ENCODE data around the gene TMEM167B.

The TMEM167B gene

DNA sequence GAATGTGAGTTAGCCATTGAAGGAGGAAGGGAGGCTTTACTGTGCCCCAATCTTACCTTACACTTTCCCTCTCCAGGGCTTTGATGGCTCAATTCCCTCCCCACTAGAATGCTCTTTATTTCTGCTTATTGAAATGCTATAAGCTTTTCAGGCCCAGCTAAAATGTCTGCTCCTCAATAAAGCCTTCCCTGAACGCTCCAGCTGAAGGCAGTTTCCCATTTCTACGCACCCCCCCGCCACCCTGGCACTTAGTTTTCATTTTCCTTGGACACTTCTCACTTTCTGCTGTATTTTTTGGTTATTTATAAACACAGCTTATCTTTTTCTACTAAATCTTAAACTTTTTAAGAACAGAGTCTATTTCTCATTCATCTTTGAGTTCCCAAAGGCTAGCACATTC is 7.1 kb upstream of the TMEM167B start:
- DNase-seq (ENCODE audit: low read depth) = no peak

DNA sequence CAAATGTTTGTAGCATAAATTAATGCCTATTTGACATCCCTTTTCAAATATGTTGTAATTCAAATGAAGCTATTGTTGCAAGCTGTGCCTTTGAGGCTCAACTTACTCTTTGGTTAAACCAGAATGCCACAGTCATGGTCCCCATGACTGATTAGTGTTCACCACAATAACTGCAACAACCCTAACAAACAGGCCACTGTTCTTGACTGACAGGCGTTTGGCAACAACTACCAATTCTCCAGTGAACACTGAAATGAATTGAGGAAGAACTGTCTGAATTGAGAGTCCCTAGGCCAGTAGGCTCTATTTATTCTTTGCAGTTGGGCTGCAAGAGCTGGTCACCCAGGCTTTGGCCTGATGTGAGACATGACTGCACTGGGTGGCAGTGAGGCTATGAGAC is 6.6 kb upstream of the TMEM167B start:
- DNase-seq (ENCODE audit: low read depth) = no peak

- DNase-seq (ENCODE audit: low read depth) = no peak
These were observed 5.7 kb upstream of the TMEM167B start for GRCh38 chr1:109084563-109085517.

DNA sequence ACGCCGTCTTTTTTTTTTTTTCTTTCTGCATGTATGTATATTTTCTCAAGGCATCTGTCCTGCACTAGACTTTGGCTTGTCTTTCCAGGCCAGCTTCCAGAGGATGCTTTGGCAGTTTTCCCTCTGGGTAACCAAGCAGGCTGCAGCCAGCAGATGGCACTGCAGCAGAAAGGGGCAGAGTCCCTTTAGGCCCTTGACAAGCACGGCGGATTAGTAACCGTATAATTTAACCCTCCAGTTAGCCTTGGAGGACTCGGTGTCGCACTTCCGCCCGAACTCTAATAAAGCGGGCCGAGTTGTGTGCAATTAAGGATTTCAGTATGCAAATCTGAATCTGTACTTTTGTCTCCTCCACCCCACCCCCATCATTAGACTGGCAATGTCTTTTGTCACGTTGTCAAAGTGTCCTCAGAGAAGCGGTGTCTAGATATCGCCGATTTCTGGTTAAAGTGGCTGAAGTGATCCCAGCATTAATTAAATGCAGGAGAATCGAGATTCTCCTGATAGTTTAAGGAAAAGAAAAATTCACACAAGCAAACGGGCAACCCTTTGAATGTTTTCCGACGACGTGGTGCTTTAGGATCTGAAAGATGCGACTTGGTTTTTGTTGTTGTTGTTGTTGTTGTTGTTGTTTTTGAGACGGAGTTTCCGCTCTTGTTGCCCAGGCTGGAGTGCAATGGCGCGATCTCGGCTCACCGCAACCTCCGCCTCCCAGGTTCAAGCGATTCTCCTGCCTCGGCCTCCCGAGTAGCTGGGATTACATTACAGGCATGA is 1.1 kb upstream of the TMEM167B start:
- no peak for DNase-seq (ENCODE audit: low read depth)

DNA sequence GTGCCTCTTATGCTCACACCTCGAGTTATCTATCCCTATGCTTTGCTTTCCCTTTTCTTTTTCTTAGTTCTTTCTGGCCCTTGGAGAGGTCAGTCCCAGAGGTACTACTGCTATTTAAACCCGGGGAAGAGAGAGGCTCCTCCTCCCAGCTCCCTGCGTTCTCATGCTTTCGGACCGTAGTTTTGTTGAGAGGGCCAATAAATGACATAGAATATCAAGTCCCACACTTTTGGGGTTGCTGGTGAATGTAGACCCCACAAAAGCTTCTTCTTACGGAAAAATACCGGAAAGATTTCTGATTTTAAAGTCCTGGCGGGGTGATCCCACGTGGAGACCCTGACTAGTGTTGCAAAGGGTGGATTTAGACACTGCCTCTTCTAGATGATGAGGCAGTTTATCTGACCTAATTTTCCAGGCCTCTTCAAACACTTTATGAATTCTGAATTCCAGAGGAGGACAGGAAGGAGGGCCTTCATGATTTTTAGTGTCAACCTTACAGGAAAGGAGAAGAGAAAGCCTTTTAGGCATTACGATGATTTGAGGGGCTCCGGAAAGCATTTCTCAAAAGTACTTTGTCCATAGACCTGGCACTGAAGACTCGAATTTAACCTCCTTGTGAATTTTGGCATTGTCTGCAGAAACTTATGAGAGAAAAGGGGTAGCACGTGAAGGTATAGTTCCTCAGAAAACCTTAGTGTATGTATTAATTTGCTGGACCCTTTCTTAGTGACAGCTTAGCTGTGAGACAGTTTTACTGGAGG is 694 bp downstream of the TMEM167B start:
- DNase-seq (ENCODE audit: low read depth) = no peak

DNA sequence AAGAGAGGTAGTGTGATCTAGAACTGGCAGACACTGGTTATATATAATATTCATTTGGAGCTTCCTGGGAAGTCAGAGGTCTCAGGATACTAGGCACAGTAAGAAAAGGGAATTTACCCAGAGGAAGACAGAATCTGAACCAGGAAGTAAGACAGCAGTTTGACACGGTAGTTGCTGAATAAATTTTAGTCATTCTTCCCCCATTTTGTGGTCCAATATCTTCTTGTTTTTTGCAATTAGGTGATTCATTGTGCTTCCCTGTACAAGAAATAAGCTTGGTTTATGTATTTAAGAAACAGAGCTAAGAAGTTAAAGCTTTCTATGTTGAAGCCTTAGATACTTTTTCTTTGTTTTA is 1.3 kb downstream of the TMEM167B start:
- DNase-seq (ENCODE audit: low read depth) = no peak

GRCh38 chr1:109094377-109094803 is 3.8 kb downstream of the TMEM167B start:
- DNase-seq (ENCODE audit: low read depth) = no peak

GRCh38 chr1:109094871-109095270 is 4.3 kb downstream of the TMEM167B start:
- DNase-seq (ENCODE audit: low read depth) = no peak

- no peak for DNase-seq (ENCODE audit: low read depth)
These were observed 5.1 kb downstream of the TMEM167B start for GRCh38 chr1:109095631-109096030.

- DNase-seq (ENCODE audit: low read depth) = no peak
These were observed 5.6 kb downstream of the TMEM167B start for GRCh38 chr1:109096120-109096519.

- DNase-seq (ENCODE audit: low read depth) = peak; percentile 95
These were observed 9.6 kb downstream of the TMEM167B start for GRCh38 chr1:109099938-109100773.

DNA sequence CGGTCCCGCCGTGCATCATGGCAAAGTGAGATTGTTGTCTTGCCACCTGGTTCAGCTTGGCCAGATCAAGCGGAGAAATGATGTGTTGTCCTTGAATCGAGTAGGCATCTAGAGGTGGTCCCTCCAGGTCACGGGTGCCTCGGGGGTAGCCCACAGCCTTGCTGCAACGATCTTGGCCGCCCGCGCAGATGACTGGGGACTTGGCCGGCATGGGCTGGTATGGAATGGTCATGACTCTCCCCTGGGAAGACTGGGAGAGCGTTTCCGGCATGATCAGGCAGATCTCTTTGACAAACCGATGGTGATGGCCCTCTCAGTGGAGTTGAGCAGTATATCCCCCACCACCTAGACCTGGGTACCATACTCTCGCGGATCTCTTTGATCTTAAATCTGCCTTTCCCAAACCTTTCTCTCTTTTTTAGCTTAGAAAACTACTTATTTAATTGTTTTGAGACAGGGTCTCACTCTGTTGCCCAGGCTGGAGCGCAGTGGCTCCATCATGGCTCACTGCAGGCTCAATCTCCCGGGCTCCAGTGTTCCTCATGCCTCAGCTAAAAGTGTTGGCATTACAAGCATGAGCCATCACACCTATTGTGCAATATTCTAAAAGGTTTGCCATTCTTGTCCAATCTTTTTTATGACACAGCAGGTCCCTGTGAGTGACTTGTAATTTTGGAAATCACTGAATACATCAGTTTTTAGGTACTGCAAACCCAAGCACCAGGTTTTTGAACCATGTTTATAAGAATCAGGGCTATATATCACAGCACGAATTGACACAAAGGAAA is 14.0 kb downstream of the TMEM167B start:
- no peak for DNase-seq (ENCODE audit: low read depth)

DNA sequence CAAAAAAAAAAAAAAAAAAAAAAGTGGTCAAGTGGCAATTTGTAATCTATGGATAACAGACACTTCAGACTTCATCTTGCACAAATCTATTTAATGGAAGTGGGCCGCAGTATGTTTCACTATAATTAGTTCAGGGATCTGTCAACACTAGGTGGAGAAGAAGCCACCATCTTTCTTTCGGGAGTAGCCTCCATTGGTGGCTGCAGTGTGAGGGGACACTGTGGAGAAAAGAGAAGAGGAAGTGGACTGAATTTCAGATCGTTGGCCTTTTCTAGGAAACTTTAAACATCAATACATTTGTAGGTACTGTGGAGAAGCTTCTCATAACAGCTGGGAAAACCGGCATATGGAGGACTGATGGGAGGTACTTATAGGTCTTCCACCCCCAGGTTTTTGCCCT is 15.3 kb downstream of the TMEM167B start:
- DNase-seq (ENCODE audit: low read depth) = no peak

DNA sequence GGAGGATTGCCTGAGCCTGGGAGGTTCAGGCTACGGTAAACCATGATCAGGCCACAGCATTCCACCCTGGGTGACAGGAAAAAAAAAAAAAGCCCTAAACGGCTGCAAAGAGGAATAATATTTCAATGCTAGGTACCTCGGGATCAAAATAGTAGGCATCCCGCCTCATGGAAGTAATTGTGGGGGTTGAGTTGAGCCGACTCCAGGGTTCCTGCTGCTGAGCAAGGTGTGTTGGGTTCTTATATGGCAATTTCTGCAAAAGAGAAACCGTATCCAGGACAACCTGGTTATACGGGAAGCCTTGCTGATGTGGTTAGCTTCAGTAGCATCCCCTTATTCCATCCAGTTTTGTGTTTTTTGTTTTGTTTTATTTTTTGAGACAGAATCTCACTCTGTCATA is 17.2 kb downstream of the TMEM167B start:
- DNase-seq (ENCODE audit: low read depth) = no peak

GRCh38 chr1:109109906-109110305 is 19.3 kb downstream of the TMEM167B start:
- no peak for DNase-seq (ENCODE audit: low read depth)

DNA sequence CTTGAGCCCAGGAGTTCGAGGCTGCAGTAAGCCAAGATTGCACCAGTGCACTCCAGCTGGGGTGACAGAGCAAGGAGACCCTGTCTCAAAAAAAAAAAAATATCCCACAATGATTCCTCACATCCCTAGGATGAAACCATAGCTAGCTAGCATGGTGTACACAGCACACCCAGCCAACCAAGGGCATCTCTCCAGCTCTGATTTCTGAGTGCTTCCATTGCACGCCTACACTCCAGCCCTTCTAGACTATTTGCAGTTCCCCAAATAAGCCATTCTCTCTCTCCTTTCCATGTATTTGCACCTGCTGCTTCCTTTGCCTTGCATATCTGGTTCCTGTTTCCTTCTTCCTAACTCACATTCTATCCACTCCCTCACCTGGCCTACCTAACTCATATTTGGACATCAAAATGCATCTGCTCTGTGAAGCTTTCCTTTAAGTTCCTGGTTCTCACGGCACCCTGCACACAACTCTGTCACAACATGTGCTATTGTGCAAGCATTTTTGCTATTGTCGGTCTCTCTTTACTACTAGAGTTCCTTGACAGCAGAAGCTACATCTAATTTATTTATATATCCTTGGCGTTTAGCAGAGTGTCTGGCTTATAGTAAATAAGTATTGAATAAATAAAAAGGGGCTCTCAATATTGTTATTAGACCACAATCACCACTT is 21.0 kb downstream of the TMEM167B start:
- DNase-seq (ENCODE audit: low read depth) = no peak

DNA sequence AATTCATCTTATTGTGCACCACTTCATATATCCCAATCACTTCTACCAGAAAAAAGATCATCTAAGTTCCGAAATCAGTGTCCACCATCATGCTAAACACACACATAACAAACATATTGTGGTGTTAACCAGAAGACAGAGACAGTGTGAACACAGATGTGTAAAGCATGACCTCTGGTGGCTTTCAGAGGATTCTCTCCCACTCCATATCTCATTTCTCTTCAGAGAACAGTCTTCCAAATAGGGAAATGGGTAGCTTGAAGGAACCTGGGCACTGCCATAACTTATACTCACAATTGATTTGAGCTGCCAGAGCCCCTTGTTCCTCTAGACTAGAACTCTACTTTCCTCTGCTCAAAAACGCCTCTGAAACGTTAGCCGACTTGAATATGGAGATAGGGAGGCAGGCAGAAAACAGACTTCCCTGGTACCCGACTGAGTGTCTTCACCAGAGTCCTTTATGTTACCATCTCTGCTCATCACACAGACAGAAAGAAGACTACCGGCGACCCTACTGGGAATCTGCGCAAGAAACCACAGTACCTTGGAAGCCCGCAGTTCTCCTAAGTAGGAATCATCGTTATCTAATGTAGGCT is 21.6 kb downstream of the TMEM167B start:
- DNase-seq (ENCODE audit: low read depth) = no peak

DNA sequence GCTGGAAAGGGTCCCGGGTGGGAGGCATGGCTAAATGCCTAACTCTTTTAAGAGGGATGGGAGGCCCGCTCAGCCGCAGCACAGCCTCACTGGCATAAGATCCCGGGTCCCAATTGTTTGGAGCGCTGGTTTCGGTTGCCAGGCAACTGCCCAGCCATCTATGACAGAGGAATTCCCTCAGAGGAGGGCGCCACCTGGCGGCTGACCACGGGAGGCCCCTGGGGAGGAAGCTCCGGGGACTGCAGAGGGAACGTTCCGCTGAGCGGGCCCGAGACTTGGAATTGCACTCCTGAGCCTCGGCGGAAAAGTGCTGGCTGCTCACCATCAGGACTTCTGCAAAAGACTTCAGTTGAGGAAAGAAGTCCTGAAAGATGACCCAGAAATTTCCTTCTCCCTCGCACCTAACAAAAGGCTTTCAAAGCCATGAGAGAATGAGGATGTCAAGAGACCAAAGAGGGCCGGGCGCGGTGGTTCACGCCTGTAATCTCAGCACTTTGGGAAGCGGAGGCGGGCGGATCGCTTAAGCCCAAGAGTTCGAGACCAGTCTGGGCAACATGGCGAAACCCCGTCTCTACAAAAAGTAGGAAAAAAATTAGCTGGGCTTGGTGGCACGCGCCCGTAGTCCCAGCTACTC is 22.2 kb downstream of the TMEM167B start:
- DNase-seq (ENCODE audit: low read depth) = peak; percentile 92

Data from activated T-cell treated with anti-CD3 and anti-CD28 coated beads for 1 hour (primary cell).